GM18517 (cell line): ENCODE results near the gene RNU6-9.
A peak's percentile ranks its signal among the peaks of the same experiment; 100 is the strongest.

ENCODE experiments used
- ATAC-seq: cut with Tn5 transposase; IDR thresholded peaks from one replicate; pipeline ENCODE4 v1.9.1; 2021; ENCODE audit warnings: mild to moderate bottlenecking, moderate library complexity; ENCODE audit not compliant: unreplicated experiment

Gene RNU6-9

DNA sequence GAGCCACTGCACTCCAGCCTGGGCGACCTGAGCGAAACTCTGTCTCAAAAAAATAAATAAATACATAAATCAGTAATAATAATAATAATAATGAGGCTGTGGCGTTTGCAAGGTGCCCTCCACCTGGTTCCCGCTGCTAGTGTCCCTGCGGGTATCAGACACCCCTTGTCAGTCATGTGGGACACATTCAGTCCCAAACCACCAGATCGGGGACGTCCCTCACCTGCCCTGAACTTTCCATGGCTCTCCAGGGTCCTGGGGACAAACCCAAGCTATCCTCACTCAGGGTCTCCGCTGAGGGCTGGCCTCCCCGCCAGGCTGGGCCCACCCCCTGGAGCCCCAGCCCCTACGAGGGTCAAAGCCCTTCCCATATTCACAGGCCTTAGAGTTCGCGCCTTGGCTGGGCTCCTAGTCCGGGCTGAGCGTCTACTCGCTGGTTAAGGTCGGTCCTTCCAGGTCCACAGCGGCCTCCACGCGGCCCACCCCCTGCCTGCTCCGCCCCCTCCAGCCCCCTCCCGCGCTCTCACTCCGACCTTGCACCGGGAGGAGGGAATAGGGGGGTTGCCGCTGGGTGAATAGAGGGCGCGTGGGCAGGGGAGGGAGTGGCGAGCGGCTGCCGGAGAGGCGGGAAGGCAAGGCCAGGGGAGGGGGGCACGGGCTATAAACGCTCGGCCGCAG, 23.5 kb downstream of the RNU6-9 start:
- ATAC-seq: no peak

DNA sequence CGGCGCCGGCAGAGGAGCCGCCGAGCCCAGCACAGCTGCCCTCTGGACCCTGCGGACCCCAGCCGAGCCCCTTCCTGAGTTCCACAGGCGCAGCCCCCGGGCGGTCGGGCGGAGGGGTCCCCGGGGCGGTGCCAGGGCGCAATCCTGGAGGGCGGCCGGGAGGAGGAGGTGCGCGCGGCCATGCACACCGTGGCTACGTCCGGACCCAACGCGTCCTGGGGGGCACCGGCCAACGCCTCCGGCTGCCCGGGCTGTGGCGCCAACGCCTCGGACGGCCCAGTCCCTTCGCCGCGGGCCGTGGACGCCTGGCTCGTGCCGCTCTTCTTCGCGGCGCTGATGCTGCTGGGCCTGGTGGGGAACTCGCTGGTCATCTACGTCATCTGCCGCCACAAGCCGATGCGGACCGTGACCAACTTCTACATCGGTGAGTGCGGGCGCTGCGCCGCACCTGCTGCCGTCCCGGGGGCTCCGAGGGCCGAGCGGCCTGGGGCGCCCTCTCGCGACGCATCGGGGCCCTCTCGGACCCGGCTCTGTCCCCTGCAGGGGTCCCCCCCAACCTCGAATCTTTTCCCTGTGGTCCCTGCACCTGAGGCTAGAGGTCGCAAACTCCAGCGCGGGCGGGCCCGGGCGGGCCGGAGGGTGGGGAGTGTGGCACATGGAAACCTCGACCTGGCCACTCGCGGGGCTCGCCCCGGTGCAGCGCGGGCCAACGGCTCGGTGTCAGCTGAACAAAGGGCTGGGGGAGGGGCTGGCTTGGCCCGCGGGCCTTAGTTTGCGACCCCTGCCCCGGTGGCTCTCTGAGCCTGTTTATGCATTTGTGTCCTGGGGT, 24.3 kb downstream of the RNU6-9 start, which contains the start of gene KISS1R:
Gene KISS1R (plus strand): TSS at position 11 of the 829 bp plus-strand sequence. CDS start 170 bp downstream, at position 181.
- ATAC-seq: no peak

DNA sequence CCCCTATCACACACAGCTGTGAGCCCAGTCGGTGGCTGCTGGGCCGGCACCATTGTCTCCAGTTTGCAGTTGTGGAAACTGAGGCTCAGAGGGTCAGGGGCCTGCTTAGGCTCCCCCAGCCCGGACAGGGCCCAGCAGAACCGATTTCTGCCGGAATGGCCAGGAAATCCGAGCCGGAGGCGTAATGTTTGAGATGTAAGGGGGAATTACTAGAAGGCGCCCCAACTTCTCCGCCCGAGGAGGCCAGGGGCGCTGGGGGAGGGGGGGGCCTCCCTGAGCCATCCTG, 24.8 kb downstream of the RNU6-9 start:
- ATAC-seq: no peak

DNA sequence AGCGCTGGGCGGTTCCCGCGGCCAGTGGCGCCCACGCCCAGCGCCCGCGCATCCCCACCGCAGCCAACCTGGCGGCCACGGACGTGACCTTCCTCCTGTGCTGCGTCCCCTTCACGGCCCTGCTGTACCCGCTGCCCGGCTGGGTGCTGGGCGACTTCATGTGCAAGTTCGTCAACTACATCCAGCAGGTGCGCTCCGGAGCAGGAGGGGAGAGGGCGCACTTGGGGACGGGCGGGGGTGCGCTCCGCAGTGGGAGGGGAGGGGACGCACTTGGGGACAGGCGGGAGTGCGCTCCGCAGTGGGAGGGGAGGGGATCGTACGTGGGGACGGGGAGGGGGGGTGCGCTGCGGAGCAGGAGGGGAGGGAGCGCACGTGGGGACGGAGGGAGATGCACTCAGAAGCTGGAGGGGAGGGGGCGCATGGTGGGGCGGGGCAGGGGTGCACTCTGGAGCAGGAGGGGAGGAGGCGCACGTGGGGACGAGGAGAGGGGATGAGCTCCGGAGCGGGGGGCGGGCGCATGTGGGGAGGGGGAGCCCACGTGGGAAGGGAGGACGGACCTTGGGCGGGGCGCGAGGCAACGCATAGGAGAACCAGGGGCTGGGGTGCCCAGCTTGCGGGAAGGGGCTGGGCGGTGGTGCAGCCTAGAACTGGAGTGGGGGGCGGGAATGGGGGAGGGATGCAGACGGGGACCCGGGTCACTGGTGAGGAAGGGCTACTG, 25.4 kb downstream of the RNU6-9 start:
- no peak for ATAC-seq

DNA sequence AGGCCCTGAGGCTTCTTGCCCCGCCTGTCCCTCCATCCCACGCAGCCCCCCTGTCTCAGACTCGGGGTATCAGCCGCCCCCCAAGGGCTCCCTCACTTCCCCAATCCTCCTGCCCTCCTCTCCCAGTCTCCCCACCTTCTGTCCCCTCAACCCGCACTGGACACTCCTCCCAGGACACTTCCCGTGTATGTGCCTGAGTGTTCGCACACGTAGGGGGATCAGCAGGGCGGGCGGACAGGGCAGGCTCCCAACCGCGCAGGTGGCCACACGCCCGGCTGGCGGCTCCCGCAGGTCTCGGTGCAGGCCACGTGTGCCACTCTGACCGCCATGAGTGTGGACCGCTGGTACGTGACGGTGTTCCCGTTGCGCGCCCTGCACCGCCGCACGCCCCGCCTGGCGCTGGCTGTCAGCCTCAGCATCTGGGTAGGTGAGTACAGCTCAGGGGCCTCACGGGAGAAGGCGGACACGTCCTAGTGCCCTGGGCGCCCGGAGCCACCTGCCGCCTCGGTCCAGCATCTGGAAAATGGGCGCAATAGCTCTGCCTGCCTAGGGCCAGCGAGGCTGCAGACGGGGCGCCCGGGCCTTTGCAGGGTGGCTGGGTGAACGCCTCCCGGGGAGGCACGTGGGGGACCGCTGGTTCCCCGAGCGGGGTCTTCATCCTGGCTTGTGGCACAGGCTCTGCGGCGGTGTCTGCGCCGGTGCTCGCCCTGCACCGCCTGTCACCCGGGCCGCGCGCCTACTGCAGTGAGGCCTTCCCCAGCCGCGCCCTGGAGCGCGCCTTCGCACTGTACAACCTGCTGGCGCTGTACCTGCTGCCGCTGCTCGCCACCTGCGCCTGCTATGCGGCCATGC, 26.1 kb downstream of the RNU6-9 start:
- ATAC-seq: no peak

DNA sequence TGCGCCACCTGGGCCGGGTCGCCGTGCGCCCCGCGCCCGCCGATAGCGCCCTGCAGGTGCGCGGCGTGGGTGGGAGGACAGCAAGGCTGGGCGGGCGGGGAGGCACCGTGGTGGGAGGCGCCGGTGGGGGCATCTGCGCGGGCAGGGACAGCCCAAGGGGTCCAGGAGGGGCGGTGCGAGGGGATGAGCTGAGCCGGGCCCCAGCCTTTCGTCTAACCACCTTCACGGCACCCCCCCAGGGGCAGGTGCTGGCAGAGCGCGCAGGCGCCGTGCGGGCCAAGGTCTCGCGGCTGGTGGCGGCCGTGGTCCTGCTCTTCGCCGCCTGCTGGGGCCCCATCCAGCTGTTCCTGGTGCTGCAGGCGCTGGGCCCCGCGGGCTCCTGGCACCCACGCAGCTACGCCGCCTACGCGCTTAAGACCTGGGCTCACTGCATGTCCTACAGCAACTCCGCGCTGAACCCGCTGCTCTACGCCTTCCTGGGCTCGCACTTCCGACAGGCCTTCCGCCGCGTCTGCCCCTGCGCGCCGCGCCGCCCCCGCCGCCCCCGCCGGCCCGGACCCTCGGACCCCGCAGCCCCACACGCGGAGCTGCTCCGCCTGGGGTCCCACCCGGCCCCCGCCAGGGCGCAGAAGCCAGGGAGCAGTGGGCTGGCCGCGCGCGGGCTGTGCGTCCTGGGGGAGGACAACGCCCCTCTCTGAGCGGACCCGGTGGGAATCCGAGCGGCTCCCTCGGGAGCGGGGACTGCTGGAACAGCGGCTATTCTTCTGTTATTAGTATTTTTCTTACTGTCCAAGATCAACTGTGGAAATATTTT, 27.0 kb downstream of the RNU6-9 start:
- ATAC-seq: no peak

DNA sequence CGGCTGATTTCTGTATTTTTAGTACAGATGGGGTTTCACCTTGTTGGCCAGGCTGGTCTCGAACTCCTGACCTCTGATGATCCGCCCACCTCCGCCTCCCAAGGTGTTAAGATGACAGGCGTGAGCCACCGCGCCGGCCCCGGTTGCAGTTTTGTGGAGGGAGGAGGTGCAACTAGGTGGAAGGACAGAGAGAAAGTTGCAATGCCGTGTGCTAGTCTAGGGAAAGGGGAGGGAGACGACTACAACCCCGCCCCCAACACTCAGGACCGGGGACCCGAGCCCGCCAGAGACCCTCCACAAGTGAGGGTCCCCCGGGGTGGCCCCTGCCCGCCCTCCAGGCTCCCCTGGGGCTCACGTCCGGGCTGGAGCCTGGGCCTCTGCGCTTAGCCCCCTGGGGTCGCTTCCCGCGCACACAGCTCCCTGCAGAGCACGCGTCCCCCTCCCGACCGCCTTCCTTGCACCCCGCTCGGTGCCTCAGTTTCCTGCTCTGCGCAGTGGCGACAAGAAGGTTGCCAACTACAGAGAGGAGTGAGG, 31.3 kb downstream of the RNU6-9 start:
- no peak for ATAC-seq

DNA sequence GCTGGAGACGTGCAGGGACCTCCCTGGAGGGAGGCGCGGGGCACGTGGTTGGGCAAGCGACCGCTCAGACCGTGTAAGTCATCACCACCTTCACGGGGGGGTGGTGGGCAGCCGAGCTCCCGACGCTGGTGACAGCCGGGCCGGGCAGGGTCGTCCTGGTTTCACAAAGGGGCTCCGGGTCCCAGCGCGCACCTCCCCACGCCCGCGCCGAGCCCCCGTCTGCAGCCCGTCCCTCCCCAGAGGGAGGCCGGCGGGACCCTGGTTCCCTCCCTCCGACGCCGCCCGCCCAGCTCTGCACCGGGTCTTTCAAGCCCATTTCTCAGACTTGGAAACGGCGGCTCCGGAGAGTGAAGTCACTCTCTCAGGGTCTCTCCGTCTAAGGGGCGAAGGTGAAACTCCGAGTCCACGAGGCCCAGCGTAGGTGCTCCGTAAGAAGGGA, 31.8 kb downstream of the RNU6-9 start:
- peak; percentile 41 for ATAC-seq

DNA sequence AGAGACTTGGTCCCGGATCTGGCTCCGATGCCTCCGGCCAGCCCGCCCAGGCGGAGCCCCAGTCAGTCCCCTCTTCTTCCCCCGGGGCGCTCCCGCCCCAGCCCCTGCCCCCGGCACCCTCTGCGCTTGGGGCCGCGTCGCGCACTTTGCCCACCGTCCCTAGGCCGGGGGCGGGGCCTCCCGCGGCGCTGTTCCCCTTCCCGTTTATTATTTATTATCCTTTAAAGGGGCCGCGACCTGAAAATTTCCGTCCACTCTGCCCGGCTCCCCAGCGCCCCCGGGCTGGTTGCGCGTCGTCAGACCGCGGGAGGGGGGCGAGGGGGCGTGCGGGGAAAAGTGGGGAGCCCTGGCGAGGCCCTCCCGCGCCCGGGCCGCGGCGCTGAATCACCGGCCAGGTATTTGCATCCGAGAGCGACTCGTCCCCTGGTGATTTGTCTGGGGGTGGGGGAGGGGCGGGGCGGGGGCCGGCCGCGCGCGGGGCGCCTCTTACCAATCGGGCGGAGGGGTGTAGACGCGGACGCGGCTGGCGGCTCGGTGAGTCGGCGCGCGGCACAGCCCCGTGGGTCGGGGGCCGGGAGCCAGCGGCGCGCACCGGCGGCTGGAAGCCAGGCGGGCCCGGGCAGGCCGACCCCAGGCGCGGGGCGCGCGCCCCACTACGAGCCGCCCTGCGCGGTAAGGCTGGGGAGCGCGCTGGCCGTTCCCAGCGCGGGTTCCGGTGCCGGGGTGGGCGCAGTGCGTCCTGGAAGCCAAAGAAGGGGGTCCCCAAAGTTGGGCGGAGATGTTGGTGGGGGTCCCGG, 32.4 kb downstream of the RNU6-9 start, which contains the start of gene ARID3A:
Gene ARID3A (plus strand): TSS at position 510 of the 797 bp plus-strand sequence. CDS start 3,494 bp downstream, outside the sequence.
- ATAC-seq: peak; percentile 54

DNA sequence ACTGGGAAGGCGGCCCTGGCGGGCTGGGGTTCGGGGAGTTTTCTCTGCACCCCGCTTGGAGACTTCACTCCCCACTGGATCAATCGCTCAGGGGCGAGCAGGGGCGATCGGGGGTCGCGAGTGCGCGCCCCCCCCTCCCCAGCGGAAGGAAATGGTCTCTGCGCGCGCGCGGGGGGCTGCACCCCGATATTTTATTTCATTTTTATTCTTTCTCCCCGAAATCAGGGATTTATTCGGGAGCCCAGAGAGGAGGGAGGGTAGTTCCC, 33.0 kb downstream of the RNU6-9 start:
- no peak for ATAC-seq

DNA sequence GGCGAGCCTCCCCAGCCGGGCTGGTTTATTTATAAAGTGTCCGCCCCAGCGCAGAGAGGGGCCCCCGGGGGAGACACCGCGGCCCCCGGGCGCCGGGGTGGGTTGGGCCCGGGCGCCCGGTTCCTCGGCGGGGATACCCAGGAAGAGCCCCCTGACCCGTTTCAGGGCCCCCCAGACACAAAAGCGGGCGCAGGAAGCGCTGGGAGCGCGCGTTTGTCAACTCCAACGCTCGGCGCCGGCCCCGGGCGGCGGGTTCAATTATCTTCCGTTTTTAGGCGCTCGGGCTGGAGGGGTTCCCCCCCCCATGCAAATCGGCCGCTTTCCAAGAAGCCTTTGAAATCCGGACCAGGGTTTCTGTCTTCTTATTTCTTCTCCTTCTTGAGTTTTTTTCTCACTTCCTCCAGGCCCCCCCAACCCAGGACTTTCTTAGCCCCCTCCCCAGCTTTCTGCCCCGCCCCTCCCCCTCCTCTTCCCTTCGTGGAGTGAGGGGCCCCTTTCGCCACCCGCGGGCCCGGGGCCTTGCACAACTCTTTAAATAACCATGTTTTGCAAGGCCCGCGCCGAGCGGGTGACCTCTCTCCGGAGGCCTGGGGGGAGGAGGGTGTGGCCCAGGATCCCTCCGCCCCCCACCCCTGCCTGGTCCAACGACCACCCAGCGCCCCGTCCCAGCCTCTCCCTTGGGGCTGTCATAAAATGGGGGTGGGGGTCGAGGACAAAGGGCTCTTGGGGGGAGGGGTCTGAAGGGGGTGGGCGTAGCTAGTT, 33.5 kb downstream of the RNU6-9 start:
- no peak for ATAC-seq

DNA sequence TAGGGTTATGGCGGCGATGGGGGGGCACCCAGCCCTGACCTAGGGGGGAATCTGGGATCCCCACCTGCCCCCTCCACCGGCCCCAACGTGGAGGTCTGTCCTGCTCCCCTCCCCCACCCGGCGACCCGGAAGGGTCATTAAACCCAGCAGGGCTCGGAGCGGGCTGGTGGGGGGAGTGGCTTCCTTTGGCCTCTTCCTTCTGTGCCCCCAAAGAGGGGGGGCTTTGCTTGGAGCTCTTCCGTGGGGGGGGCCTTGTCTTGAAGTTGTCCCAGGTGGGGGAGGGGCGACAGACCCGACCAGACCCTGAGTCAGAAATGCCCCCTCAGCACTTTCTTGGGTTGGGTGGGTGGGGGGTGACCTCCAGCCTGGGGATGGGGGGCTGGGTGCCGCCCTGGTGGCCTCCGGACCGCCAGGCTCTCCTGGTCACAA, 34.1 kb downstream of the RNU6-9 start:
- no peak for ATAC-seq

DNA sequence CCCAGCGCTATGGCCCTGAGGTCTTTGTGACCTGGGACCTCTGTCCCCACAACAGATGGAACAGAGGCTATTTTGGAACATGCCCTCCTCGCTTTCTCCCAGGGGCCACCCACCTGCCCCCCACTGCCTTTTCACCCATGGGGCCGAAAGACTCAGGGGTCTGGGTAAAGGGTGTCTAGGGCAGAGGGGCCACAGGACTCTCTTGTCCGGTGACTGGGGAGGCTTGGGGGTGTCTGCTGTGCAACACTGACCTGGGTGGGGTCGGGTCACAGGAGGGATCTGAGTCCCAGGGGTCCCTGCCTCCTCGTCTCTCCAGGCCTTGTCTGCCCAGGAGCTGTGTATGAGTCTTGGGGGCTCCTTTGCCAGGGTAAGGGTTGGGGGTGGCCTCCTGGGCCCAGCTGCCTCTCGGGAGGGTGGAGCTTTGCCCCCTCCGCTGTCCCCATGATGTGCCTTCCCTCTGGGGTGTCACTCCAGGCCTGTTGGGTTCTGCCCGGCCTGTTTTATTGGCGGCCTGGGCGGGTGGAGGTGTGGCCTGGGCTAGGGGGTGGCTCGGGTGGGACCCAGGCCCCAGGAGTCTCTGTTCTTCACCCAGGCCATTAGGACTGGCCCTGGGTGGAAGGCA, 34.6 kb downstream of the RNU6-9 start:
- no peak for ATAC-seq

DNA sequence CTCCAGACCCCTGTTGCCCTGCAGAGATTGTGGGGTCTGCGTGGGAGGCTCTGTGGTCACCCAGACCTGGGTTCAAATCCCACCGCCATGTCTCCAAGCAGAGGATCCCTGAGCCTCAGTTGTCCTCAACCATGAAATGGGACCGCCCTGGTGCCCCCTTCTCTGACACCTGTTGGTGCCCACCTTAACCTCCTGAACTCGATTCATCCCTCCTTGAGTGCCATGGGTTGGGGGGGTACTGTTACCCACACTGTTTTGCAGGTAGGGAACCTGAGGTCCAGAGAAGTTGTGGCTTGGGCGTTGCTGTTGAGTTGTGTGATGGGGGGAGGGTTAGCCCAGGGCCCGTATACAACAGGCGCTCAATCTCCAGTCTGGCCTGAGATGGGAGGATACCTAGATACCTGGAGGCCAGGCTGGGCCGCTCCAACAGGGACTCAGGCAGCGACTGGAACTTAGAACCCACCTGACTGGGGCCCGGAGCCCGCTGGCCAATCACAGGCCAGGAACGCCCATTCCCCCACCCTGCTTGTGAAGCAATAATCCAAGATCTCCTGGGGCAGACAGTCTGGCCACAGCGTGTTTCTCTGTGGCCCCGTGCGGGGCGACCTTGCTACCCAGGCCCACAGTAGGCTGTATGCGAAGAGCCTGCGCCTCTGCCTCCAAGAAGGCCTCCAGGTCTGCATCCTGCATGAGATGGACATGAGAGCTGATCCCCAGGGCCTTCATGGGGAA, 35.4 kb downstream of the RNU6-9 start:
- no peak for ATAC-seq

DNA sequence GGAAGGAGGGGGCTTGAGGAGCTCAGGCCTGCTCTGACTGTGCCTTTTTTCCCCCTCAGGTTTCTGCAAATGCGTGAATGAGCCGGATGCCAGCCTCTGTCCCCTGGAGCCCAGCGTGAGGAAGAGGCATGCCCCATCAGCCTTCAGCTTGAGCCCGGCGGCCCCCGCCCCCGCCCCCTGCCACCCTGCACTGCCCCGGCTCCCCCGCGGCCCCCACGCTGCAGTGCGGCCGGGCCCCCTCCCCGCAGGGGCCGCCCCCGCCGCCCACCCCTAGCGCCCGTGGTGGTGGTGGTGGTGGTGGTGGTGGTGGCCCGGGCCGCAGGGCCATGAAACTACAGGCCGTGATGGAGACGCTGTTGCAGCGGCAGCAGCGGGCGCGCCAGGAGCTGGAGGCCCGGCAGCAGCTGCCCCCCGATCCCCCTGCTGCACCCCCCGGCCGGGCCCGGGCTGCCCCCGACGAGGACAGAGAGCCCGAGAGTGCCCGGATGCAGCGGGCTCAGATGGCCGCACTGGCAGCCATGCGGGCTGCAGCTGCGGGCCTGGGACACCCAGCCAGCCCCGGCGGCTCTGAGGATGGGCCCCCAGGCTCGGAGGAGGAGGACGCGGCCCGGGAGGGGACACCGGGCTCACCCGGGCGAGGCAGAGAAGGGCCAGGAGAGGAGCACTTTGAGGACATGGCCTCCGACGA, 36.1 kb downstream of the RNU6-9 start:
- ATAC-seq: no peak

DNA sequence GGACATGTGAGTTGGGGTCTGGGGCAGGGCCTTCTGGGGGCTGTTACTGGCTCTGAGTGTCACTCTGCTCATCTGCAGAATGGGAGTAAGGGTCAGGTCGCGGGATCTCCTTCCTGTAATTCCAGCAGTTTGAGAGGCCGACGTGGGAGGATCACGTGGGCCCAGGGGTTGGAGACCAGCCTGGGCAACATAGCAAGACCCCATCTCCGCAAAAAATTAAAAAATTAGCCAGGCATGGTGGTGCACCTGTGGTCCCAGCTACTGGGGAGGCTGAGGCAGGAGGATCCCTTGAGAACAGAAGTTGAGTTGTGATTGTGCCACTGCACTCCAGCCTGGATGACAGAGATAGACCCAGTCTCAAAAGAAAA, 36.6 kb downstream of the RNU6-9 start:
- no peak for ATAC-seq
